ENCODE data around the gene CNST.
"Not testable (repeated sequence)": the region's sequence is repeated elsewhere in the genome, so short reads cannot be mapped to it uniquely, and the experiment has no call there.

Gene CNST

GRCh38 chr1:246583056-246583440 lies 16.8 kb downstream of the CNST start:
- no peak for DNase-seq (ENCODE audit: low read depth in 2 of 2)
- TF ChIP-seq, protein P1, sequence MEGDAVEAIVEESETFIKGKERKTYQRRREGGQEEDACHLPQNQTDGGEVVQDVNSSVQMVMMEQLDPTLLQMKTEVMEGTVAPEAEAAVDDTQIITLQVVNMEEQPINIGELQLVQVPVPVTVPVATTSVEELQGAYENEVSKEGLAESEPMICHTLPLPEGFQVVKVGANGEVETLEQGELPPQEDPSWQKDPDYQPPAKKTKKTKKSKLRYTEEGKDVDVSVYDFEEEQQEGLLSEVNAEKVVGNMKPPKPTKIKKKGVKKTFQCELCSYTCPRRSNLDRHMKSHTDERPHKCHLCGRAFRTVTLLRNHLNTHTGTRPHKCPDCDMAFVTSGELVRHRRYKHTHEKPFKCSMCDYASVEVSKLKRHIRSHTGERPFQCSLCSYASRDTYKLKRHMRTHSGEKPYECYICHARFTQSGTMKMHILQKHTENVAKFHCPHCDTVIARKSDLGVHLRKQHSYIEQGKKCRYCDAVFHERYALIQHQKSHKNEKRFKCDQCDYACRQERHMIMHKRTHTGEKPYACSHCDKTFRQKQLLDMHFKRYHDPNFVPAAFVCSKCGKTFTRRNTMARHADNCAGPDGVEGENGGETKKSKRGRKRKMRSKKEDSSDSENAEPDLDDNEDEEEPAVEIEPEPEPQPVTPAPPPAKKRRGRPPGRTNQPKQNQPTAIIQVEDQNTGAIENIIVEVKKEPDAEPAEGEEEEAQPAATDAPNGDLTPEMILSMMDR (IDR thresholded peaks at IDR 0.05; ENCODE audit: low read depth, low read length): no peak
- H3K4me3 ChIP-seq (replicated peaks in 1 of 2; ENCODE audit: low read depth in 2 of 2, low read length in 2 of 2): no peak overlapping the region

DNA sequence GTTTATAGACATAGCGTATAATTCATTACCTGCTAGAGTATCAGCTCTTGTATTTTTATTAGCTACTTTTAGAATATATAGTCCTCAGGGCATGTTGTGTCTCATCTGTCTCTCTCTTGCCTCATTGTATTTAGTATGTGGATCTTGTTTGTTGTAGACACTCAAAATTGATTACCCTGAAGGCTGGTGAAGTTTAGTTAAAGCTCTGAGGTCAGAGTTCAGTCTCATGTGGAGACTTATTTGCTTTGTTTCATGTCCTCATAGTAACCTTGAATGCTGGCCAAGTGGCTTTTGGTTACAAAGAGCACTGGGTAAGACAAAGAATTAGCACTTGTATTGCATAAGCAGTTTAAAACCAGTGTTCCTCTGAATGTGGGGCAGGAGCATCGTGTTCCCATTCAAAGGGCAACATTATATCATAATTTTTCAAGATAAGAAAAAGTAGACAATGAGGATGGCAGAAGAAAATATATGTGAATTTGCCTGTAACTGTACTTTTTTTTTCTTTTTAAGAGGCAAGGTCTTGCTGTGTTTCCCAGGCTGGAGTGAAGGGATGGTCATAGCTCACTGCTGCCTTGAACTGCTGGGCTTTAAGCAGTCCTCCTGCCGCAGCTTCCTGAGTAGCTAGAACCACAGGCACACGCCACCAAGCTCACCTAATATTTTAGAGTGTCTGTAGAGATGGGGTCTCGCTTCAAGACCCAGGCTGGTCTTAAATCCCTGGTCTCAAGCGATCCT lies 17.4 kb downstream of the CNST start:
- DNase-seq (ENCODE audit: low read depth in 2 of 2): peak; percentile 73 to 86
- TF ChIP-seq, protein P1 (IDR thresholded peaks at IDR 0.05; ENCODE audit: low read depth, low read length): no peak
- no peak overlapping the region for H3K4me3 ChIP-seq (replicated peaks in 1 of 2; ENCODE audit: low read depth in 2 of 2, low read length in 2 of 2)

DNA sequence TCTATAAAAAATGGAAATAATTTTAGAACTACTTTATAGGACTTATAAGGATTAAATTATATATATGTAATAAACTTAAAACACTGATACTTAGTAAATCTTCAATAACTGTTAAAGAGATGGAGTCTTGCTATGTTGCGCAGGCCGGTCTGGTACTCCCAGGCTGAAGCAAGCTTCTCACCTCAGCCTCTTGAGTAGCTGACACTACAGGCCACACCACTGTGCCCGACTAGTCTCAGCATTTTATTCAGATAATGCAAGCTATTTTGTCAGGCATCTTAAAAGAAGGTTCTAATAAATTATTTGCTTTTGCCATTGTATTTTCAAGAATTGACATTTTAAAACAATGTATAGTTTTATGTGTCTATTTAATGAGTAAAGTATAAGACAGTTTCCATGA lies 20.8 kb downstream of the CNST start:
- peak in 1 of 2 donors; percentile 20 for DNase-seq (ENCODE audit: low read depth in 2 of 2)
- TF ChIP-seq, protein P1 (IDR thresholded peaks at IDR 0.05; ENCODE audit: low read depth, low read length): no peak
- no peak overlapping the region for H3K4me3 ChIP-seq (replicated peaks in 1 of 2; ENCODE audit: low read depth in 2 of 2, low read length in 2 of 2)

DNA sequence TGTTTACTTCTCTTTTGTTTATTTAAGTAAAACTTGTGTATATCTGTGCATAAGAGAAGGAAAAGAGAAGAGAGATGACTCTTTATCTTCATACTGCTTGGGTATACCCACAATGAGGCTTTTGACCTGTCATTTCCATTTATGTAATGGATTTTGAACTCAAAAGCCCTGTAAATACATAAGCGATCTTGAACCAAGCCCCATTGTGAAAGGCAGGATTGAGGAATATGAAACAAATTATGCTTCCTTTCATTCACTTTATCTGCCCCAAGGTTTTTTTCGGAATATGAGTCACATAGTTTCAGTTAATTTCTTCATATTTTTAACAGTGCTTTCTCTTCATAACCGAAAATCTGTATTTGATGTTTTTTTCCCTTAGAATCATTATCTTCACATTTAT lies 21.4 kb downstream of the CNST start:
- TF ChIP-seq, protein P1 (IDR thresholded peaks at IDR 0.05; ENCODE audit: low read depth, low read length): no peak
- peak overlapping the region in 1 of 2 donors; percentile 13 for H3K4me3 ChIP-seq (replicated peaks in 1 of 2; ENCODE audit: low read depth in 2 of 2, low read length in 2 of 2)
- peak; percentile 76 to 84 for DNase-seq (ENCODE audit: low read depth in 2 of 2)

DNA sequence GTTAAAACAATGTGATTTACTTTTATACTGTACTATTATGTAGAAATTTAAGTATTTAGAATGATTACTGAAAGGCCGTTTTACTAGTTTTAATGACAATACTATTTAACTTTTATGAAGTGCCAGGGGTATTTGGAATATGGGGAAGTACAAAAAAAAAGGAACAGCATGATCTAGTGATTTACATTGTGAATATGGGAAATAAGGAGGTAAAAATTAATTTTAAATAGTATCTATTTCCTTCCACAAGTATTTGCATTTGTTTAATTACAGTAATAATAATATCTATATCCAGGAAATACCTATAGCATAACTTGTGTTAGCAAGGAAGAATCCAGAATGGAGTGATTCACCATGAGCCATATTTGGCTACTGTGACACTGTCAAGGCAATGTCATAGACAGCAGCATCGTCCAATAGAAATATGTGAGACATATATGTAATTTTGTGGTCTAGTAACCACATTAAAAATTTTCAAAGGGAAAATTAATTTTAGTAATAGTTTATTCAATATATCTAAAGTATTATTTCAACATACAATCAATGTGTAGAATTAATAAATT lies 22.0 kb downstream of the CNST start:
- H3K4me3 ChIP-seq (replicated peaks in 1 of 2; ENCODE audit: low read depth in 2 of 2, low read length in 2 of 2): no peak overlapping the region
- TF ChIP-seq, protein P1 (IDR thresholded peaks at IDR 0.05; ENCODE audit: low read depth, low read length): no peak
- peak; percentile 33 to 90 for DNase-seq (ENCODE audit: low read depth in 2 of 2)

DNA sequence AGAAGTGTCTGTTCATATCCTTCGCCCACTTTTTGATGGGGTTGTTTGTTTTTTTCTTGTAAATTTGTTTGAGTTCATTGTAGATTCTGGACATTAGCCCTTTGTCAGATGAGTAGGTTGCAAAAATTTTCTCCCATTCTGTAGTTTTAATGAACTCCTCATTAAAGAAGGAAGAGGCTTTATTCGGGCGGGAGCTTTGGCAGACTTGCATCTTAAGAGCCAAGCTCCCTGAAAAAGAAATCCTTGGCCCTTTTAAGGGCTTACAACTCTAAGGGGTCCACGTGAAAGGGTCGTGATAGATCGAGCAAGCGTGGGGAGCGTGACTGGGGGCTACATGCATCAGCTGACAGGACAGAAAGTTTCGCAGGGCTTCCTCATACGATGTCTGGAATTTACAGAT lies 23.7 kb downstream of the CNST start:
- H3K4me3 ChIP-seq (replicated peaks in 1 of 2; ENCODE audit: low read depth in 2 of 2, low read length in 2 of 2); DNase-seq (ENCODE audit: low read depth in 2 of 2): not testable (repeated sequence)

- H3K4me3 ChIP-seq (replicated peaks in 1 of 2; ENCODE audit: low read depth in 2 of 2, low read length in 2 of 2): no peak overlapping the region
- no peak for DNase-seq (ENCODE audit: low read depth in 2 of 2)
- TF ChIP-seq, protein P1 (IDR thresholded peaks at IDR 0.05; ENCODE audit: low read depth, low read length): no peak
Observed at GRCh38 chr1:246591047-246591446, 24.8 kb downstream of the CNST start.
